ENCODE results near the gene OR4D10. TPM values are rescaled to one million over a fixed set of nuclear protein-coding genes. Genes with fewer than 3 reads are reported as not detected.

Gene OR4D10
- total and polyA plus RNA-seq, 2 of the 8 experiments (the other 6 are each of a cell fraction or from before 2014, with no cell fraction given) = not detected

- TF ChIP-seq CHD7 (IDR thresholded peaks at IDR 0.05; ENCODE audit: insufficient replicate concordance, low read length) (no peak), ZNF274 (IDR thresholded peaks at IDR 0.05; ENCODE audit: borderline replicate concordance, extremely low read depth, low read length) (no peak), GTF2F1 (IDR thresholded peaks at IDR 0.05; ENCODE audit: borderline replicate concordance, low read depth, low read length) (no peak), SP1 (IDR thresholded peaks at IDR 0.05; ENCODE audit: low read depth, low read length) (no peak), GABPA (IDR thresholded peaks at IDR 0.05; ENCODE audit: borderline replicate concordance, insufficient read depth, low read length) (no peak), SIN3A (conservative IDR thresholded peaks at IDR 0.05 in 1 of 2, IDR thresholded peaks at IDR 0.05 in 1 of 2; ENCODE audit: low read depth in 1 of 2, low read length in 2 of 2) (no peak), CHD2 (IDR thresholded peaks at IDR 0.05; ENCODE audit: low read length) (no peak), CBX8 (IDR thresholded peaks at IDR 0.05; ENCODE audit: borderline replicate concordance, low read depth, low read length) (no peak), ASH2L (IDR thresholded peaks at IDR 0.05; ENCODE audit: low read length) (no peak), MAFK (IDR thresholded peaks at IDR 0.05; ENCODE audit: low read depth, low read length) (no peak), KDM5A (IDR thresholded peaks at IDR 0.05; ENCODE audit: low read length) (no peak), PHF8 (conservative IDR thresholded peaks at IDR 0.05; ENCODE audit: low read depth, low read length) (no peak)
These were observed 16.5 kb upstream of the OR4D10 start, which contains the start of gene OR4D6 (continued) for GRCh38 chr11:59456661-59457060.
